ENCODE results near the gene DUSP22. TPM values are rescaled to one million over a fixed set of nuclear protein-coding genes. Genes with fewer than 3 reads are reported as not detected.

Gene DUSP22
- total RNA-seq, 2 donors from 2014 or later, result 13.8 to 34.8 TPM

DNA sequence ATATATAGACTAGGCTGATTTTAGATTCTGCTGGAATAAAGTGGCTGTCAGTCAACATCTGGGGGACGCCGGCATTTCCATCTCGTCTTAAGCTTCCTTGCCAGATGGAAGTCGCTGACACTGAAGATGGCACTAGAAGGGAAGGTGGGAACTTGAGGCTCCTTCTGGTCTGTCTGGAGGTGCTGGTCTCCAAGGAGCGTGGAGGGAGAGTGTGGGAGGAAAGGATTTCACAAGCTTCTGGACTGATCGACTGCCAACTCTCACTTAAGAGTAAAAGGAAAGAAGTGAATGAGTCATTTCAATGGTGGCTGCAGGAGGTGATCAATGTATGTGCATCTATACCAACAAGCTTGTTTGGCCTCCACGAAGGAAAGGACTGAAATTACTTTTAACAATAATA lies 40.4 kb downstream of the DUSP22 start:
- Histone ChIP-seq H3K9me3 (no peaks in the 10 kb centered on the region), H3K36me3 (replicated peaks in 1 of 2; ENCODE audit: insufficient read depth in 1 of 2, low read depth in 2 of 2) (no peaks in the 10 kb centered on the region), H3K4me1 (peaks cover 10% of the 10 kb centered on the region), H3K27me3 (no peaks in the 10 kb centered on the region), H3K27ac (no peak overlapping the region), H3K4me3 (no peak overlapping the region)
- no peak for TF ChIP-seq POLR2A (IDR thresholded peaks at IDR 0.05)
- DNase-seq, result no peak
- intact Hi-C loops (cut with DNase I), result no loop called here
- ATAC-seq, result no peak
- 68 to 73% methylated on average over 7 of the region's 7 CpGs for WGBS, 2 donors

DNA sequence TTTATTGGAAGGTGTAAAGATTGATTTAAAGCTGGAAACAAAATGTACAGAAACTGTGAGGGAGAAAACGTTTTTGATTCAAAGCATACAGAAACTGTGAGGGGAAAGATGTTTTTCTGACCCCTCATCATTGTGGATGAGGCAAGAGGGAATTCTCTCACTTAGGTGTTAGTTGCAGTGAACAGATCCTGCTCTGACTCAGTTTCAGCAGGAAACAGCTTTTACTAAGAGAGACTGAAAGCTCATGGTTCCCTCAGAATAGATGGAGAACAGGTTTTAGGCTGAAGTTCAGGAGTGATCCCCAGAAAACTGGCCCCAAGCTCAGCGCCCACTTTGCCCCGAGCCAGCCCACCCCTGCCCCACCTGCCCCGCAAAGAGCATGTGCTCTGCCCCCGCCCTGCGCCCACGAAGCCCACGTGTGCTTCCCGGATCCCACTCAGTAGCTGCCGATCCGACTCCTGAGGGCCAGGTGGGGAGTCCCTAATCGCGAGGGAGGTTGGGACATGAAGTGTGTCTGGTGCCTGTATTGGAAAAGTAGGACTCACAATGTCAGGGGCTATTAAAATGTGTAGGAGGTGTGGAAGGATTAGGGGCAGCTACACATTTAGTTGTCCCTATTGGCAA lies 41.2 kb downstream of the DUSP22 start:
- TF ChIP-seq, protein P1, sequence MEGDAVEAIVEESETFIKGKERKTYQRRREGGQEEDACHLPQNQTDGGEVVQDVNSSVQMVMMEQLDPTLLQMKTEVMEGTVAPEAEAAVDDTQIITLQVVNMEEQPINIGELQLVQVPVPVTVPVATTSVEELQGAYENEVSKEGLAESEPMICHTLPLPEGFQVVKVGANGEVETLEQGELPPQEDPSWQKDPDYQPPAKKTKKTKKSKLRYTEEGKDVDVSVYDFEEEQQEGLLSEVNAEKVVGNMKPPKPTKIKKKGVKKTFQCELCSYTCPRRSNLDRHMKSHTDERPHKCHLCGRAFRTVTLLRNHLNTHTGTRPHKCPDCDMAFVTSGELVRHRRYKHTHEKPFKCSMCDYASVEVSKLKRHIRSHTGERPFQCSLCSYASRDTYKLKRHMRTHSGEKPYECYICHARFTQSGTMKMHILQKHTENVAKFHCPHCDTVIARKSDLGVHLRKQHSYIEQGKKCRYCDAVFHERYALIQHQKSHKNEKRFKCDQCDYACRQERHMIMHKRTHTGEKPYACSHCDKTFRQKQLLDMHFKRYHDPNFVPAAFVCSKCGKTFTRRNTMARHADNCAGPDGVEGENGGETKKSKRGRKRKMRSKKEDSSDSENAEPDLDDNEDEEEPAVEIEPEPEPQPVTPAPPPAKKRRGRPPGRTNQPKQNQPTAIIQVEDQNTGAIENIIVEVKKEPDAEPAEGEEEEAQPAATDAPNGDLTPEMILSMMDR (IDR thresholded peaks at IDR 0.05), result no peak
- TF ChIP-seq POLR2A (IDR thresholded peaks at IDR 0.05), result no peak
- Histone ChIP-seq H3K4me3 (no peak overlapping the region), H3K27ac (no peak overlapping the region), H3K4me1 (peaks cover 10% of the 10 kb centered on the region), H3K27me3 (no peaks in the 10 kb centered on the region), H3K9me3 (no peaks in the 10 kb centered on the region), H3K36me3 (replicated peaks in 1 of 2; ENCODE audit: insufficient read depth in 1 of 2, low read depth in 2 of 2) (no peaks in the 10 kb centered on the region)
- no peak for DNase-seq
- no peak for ATAC-seq
- intact Hi-C loops (cut with DNase I), result no loop called here
- WGBS, 2 donors, result 67 to 69% methylated on average over 13 of the region's 13 CpGs

DNA sequence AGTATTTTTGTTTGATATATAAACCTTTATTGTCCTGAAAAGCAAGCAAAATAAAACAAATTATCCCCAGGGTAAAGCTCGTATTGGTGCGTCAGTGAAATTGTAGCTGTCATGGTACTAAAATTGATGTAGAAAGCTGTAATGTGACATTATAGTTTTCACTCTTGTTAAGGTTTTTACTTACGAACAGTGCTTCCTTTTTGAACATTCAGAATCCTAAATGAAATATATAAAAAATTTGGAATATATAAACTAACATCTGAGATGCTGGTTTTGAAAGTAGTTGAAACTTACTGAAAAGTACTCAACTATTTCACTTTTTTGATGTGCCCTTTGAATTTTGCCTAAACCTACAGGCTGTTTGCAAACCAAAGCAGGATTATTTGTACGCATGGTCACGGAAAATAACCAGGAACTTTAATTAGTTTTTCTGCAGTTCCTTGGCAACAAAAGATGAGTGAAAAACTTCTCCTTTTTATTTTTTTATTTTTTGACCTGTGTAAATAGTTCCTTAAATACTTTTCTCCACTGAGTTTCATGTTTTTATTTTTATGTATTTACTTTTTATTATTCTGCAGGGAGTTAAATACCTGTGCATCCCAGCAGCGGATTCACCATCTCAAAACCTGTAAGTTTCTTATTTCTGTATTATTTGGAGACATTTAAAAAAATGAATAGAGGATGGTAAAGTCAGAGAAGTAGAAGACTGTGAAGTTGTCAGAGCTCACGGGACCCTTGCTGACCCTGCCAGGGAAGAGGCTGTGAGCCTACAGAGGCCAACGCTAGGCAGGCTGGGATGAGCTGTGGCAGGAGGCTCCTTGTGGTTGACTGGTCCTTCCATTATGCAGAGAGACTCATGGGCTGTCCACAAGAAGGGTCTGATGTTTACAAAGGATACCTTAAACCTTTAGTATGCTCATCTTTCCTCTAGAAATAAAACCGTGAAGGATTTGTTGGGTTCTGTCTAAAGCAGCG lies 42.5 kb downstream of the DUSP22 start:
- TF ChIP-seq, protein P1 (IDR thresholded peaks at IDR 0.05), result no peak
- TF ChIP-seq POLR2A (IDR thresholded peaks at IDR 0.05), result no peak
- intact Hi-C loops (cut with DNase I), result no loop called here
- ATAC-seq (no peak), DNase-seq (no peak)
- no peaks in the 10 kb centered on the region for H3K9me3 ChIP-seq
- H3K4me3 ChIP-seq, result no peak overlapping the region
- peaks cover 10% of the 10 kb centered on the region for H3K4me1 ChIP-seq
- 73 to 80% methylated on average over 10 of the region's 10 CpGs for WGBS, 2 donors
- H3K36me3 ChIP-seq (replicated peaks in 1 of 2; ENCODE audit: insufficient read depth in 1 of 2, low read depth in 2 of 2), result no peaks in the 10 kb centered on the region
- H3K27me3 ChIP-seq, result no peaks in the 10 kb centered on the region
- H3K27ac ChIP-seq, result no peak overlapping the region

DNA sequence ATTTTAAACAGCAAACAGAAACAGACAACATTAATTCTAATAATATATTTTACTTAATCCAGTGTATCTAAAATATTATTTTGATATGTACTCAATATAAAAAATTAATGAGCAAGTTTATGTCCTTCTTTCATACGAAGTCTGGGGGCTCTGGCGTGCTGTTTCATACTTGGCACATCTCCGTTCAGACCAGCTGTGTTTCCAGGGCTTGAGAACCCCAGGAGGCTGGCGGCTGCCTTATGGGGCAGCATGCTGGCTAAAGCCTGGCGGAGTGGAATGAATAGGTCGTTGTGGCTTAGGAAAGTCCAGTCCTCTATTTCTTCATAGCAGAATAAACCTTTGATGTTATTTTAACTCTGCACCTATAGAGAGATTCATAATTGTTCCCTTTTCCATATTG lies 43.3 kb downstream of the DUSP22 start:
- no peak for DNase-seq
- no peak overlapping the region for H3K4me3 ChIP-seq
- WGBS, 2 donors, result 63 to 65% methylated on average over 6 of the region's 6 CpGs
- TF ChIP-seq POLR2A (IDR thresholded peaks at IDR 0.05), result no peak
- TF ChIP-seq, protein P1 (IDR thresholded peaks at IDR 0.05), result no peak
- H3K36me3 ChIP-seq (replicated peaks in 1 of 2; ENCODE audit: insufficient read depth in 1 of 2, low read depth in 2 of 2), result no peaks in the 10 kb centered on the region
- no peak overlapping the region for H3K27ac ChIP-seq
- H3K9me3 ChIP-seq, result no peaks in the 10 kb centered on the region
- no peaks in the 10 kb centered on the region for H3K27me3 ChIP-seq
- intact Hi-C loops (cut with DNase I), result no loop called here
- peaks cover 10% of the 10 kb centered on the region for H3K4me1 ChIP-seq
- ATAC-seq, result no peak
